H1 (cell line): ENCODE data around the gene SERPINB5. TPM values are rescaled to one million over a fixed set of nuclear protein-coding genes. Genes with fewer than 3 reads are reported as not detected.

Source experiments
- CTCF ChIA-PET: fragments of 300-600 bp; sonication (Branson Sonifier 250); formaldehyde crosslinking; loops from one replicate; lab custom pipeline; 2021; ENCODE audit not compliant: partially characterized antibody; lab: Charles Lee
- POLR2A ChIA-PET: fragments of 300-600 bp; sonication (Branson Sonifier 250); formaldehyde crosslinking; loops from one replicate; lab custom pipeline; 2021; ENCODE audit warnings: inconsistent platforms; ENCODE audit not compliant: partially characterized antibody; lab: Charles Lee
- DNase-seq, 2 experiments: peaks; one replicate each; pipeline versions ENCODE4 v3.0.0 to v3.0.0-alpha.2; 2010 to 2022; ENCODE audit warnings: low spot score in 2 of 2, low read depth in 1 of 2, mixed read lengths in 1 of 2
- FAIRE-seq: peaks from 2 replicates; lab custom pipeline; 2011; peaks lifted over from hg19 to GRCh38; lab: Jason Lieb, UNC
- H2AFZ ChIP-seq: 2 replicates; pipeline ENCODE4 v1.8.1; 2012; ENCODE audit warnings: low read length, inconsistent platforms
- H2AK5ac ChIP-seq: 2 replicates; pipeline ENCODE4 v1.6.1; 2013; ENCODE audit warnings: low read depth, low read length
- H2BK120ac ChIP-seq: replicated peaks from 2 replicates; pipeline ENCODE3; 2013; ENCODE audit warnings: low read depth, low read length, inconsistent platforms
- H2BK12ac ChIP-seq: 2 replicates; pipeline ENCODE4 v1.6.1; 2013; ENCODE audit warnings: low read depth, low read length
- H2BK15ac ChIP-seq: 2 replicates; pipeline ENCODE4 v1.6.1; 2013; ENCODE audit warnings: low read length
- H2BK20ac ChIP-seq: 2 replicates; pipeline ENCODE4 v1.6.1; 2013; ENCODE audit warnings: low read length
- H2BK5ac ChIP-seq: 2 replicates; pipeline ENCODE4 v1.6.1; 2013; ENCODE audit warnings: low read depth, low read length
- H3K14ac ChIP-seq: 2 replicates; pipeline ENCODE4 v1.6.1; 2013; ENCODE audit warnings: inconsistent platforms; ENCODE audit not compliant: insufficient read length
- H3K18ac ChIP-seq: 2 replicates; pipeline ENCODE4 v1.6.1; 2013; ENCODE audit warnings: low read length; ENCODE audit errors: extremely low read depth
- H3K23ac ChIP-seq: 2 replicates; pipeline ENCODE4 v1.6.1; 2013; ENCODE audit warnings: inconsistent platforms; ENCODE audit not compliant: insufficient read length
- H3K23me2 ChIP-seq: 2 replicates; pipeline ENCODE4 v1.6.1; 2013; ENCODE audit warnings: low read depth, low read length
- H3K27ac ChIP-seq: 2 replicates; pipeline ENCODE4 v1.6.1; 2011; ENCODE audit warnings: low read depth, low read length, inconsistent platforms
- H3K27me3 ChIP-seq, 4 experiments: replicated peaks in 1 of 4; 1 replicate in 1 of 4; 2 replicates in 3 of 4; pipeline versions ENCODE4 v1.6.1 to v1.8.1; 2011 to 2013; ENCODE audit warnings: low read length in 3 of 4, mild to moderate bottlenecking in 3 of 4, inconsistent platforms in 2 of 4, mixed read lengths in 2 of 4, moderate library complexity in 1 of 4; ENCODE audit not compliant: control insufficient read depth in 3 of 4, insufficient read depth in 3 of 4; ENCODE audit errors: extremely low read depth in 1 of 4
- H3K36me3 ChIP-seq, 4 experiments: 2 replicates each; pipeline versions ENCODE4 v1.6.1 to v1.8.1; 2011 to 2013; ENCODE audit warnings: mild to moderate bottlenecking in 4 of 4, low read length in 3 of 4, moderate library complexity in 2 of 4, control low read depth in 1 of 4, inconsistent platforms in 1 of 4; ENCODE audit not compliant: insufficient read depth in 4 of 4, control insufficient read depth in 2 of 4
- H3K4ac ChIP-seq: replicated peaks from 2 replicates; pipeline ENCODE3; 2013; ENCODE audit warnings: low read length, low read depth, mixed read lengths, inconsistent platforms; ENCODE audit not compliant: insufficient read length
- H3K4me1 ChIP-seq, 4 experiments: replicated peaks in 1 of 4; 1 replicate in 1 of 4; 2 replicates in 3 of 4; pipeline versions ENCODE4 v1.6.1 to v1.8.1; 2011 to 2013; ENCODE audit warnings: low read length in 3 of 4, inconsistent platforms in 2 of 4, mixed read lengths in 1 of 4; ENCODE audit not compliant: insufficient read depth in 4 of 4, control insufficient read depth in 3 of 4
- H3K4me2 ChIP-seq, 2 experiments: 2 replicates each; pipeline versions ENCODE4 v1.6.1 to v1.8.1; 2011 to 2013; ENCODE audit warnings: low read depth in 2 of 2, low read length in 2 of 2, control low read depth in 1 of 2, inconsistent platforms in 1 of 2, mild to moderate bottlenecking in 1 of 2; ENCODE audit not compliant: insufficient read depth in 1 of 2
- H3K4me3 ChIP-seq, 4 experiments: fragments of 200-600, 300-600 bp in 1 of 4; sonication (generic), shearing (Covaris generic), sonication (Bioruptor Twin) in 1 of 4; 2 replicates each; pipeline versions ENCODE4 v1.5.1 to v1.8.1; 2011 to 2016; ENCODE audit warnings: low read length in 4 of 4, low read depth in 3 of 4, control low read depth in 2 of 4, inconsistent platforms in 2 of 4, mild to moderate bottlenecking in 2 of 4, mixed read lengths in 1 of 4, moderate library complexity in 1 of 4; ENCODE audit not compliant: insufficient read depth in 2 of 4; ENCODE audit errors: extremely low read depth in 1 of 4
- H3K56ac ChIP-seq: replicated peaks from 2 replicates; pipeline ENCODE3; 2013; ENCODE audit warnings: low read depth, mild to moderate bottlenecking, mixed read lengths, low read length, inconsistent platforms; ENCODE audit not compliant: insufficient read length
- H3K79me1 ChIP-seq: 2 replicates; pipeline ENCODE4 v1.6.1; 2013; ENCODE audit warnings: low read depth, low read length, control low read depth
- H3K79me2 ChIP-seq, 2 experiments: 2 replicates each; pipeline versions ENCODE4 v1.6.1 to v1.8.1; 2012 to 2013; ENCODE audit warnings: low read length in 2 of 2, mild to moderate bottlenecking in 2 of 2, inconsistent platforms in 1 of 2; ENCODE audit not compliant: insufficient read depth in 2 of 2, control insufficient read depth in 1 of 2
- H3K9ac ChIP-seq, 4 experiments: replicated peaks in 1 of 4; 1 replicate in 1 of 4; 2 replicates in 3 of 4; pipeline versions ENCODE4 v1.6.1 to v1.8.1; 2011 to 2013; ENCODE audit warnings: low read depth in 3 of 4, low read length in 3 of 4, control low read depth in 2 of 4, mild to moderate bottlenecking in 2 of 4, moderate library complexity in 2 of 4, inconsistent platforms in 1 of 4; ENCODE audit errors: extremely low read depth in 1 of 4
- H3K9me3 ChIP-seq, 2 experiments: 2 replicates each; pipeline versions ENCODE4 v1.6.1 to v1.8.1; 2012 to 2013; ENCODE audit warnings: mild to moderate bottlenecking in 2 of 2, moderate library complexity in 2 of 2, control low read depth in 1 of 2, inconsistent platforms in 1 of 2, low read depth in 1 of 2, low read length in 1 of 2, mixed read lengths in 1 of 2; ENCODE audit not compliant: insufficient read depth in 2 of 2
- H4K20me1 ChIP-seq, 2 experiments: replicated peaks in 1 of 2; 2 replicates each; pipeline versions ENCODE3 to v1.8.1; 2011 to 2013; ENCODE audit warnings: inconsistent platforms in 2 of 2, low read length in 2 of 2, mild to moderate bottlenecking in 1 of 2; ENCODE audit not compliant: insufficient read depth in 2 of 2, control insufficient read depth in 1 of 2
- H4K5ac ChIP-seq: 2 replicates; pipeline ENCODE4 v1.6.1; 2013; ENCODE audit warnings: low read length, low read depth, mixed read lengths, inconsistent platforms; ENCODE audit not compliant: insufficient read length
- H4K8ac ChIP-seq: 2 replicates; pipeline ENCODE4 v1.8.0; 2013; ENCODE audit warnings: mild to moderate bottlenecking, moderate library complexity, low read length, inconsistent platforms; ENCODE audit not compliant: insufficient read depth; ENCODE audit errors: extremely low read depth
- H4K91ac ChIP-seq: replicated peaks from 2 replicates; pipeline ENCODE3; 2013; ENCODE audit warnings: low read length, mixed read lengths, inconsistent platforms; ENCODE audit not compliant: insufficient read length
- CBX8 ChIP-seq: fragments of 300-800, 300-1000 bp; sonication (generic); IDR thresholded peaks from 2 replicates; pipeline ENCODE4 v1.7.1; 2016; ENCODE audit warnings: low read depth, low read length, borderline replicate concordance
- E2F6 ChIP-seq: IDR thresholded peaks from 2 replicates; pipeline ENCODE4 v1.6.1; 2012; ENCODE audit warnings: inconsistent platforms
- KDM1A ChIP-seq: fragments of 200-600, 300-600 bp; sonication (generic); IDR thresholded peaks from 2 replicates; pipeline ENCODE4 v1.7.1; 2016; ENCODE audit warnings: mild to moderate bottlenecking, low read length, borderline replicate concordance
- MAFK ChIP-seq: IDR thresholded peaks from 2 replicates; pipeline ENCODE4 v1.6.1; 2012; ENCODE audit warnings: low read depth, mild to moderate bottlenecking, improper control_type of control experiment, low read length
- POU5F1 ChIP-seq: IDR thresholded peaks from 2 replicates; pipeline ENCODE4 v1.6.1; 2011; ENCODE audit warnings: low read depth, mild to moderate bottlenecking, low read length, moderate library complexity
- WGBS, 2 experiments: shearing (Covaris generic) in 1 of 2; methylation state at CpG; one replicate each; pipeline versions ENCODE4 v1.1.6 to v1.1.7; 2013 to 2015; ENCODE audit warnings: low lambda C conversion rate in 2 of 2, mixed read lengths in 2 of 2, inconsistent platforms in 1 of 2, low coverage in 1 of 2, missing lambda C conversion rate in 1 of 2; ENCODE audit not compliant: insufficient replicate concordance in 2 of 2, insufficient coverage in 1 of 2, insufficient read length in 1 of 2; ENCODE audit errors: extremely low coverage in 1 of 2, missing lambda C conversion rate in 1 of 2; 5-methylcytosine and 5-hydroxymethylcytosine counted together
- polyA plus RNA-seq, 7 experiments: library from polyadenylated mRNA; depleted of rRNA in 3 of 7; stranded (reverse) in 5 of 7; unstranded in 2 of 7; fragments of >200 nt in 5 of 7; fragments of 200-250 nt in 2 of 7; gene quantifications; 1 replicate in 5 of 7; 2 replicates in 1 of 7; 4 replicates in 1 of 7; pipeline versions ENCODE4 v1.2.1 to v1.2.3, GENCODE V29; 2011 to 2013; ENCODE audit warnings: missing spikeins in 2 of 7, mixed read lengths in 2 of 7
- total RNA-seq: library from RNA; stranded (reverse); fragmentation: NEBNext Ultra II Directional; extraction: Animal tissue kit (Norgen Biotek cat#: 25700); gene quantifications from 2 replicates; pipeline ENCODE4 v1.2.1, GENCODE V29; 2021

The SERPINB5 gene
- total and polyA plus RNA-seq, 2 of the 8 experiments (the other 6 are each of a cell fraction or from before 2014, with no cell fraction given), result 0.03 TPM; not detected in 1

GRCh38 chr18:63472380-63472779 lies 4.4 kb upstream of the SERPINB5 start:
- no peak overlapping the region for H3K9ac ChIP-seq
- H3K4me2 ChIP-seq, result no peak overlapping the region
- FAIRE-seq, result no peak

More at GRCh38 chr18:63472380-63472779, 4.4 kb upstream of the SERPINB5 start:
- TF ChIP-seq E2F6, result no peak
- TF ChIP-seq CBX8, result no peak
- no peak for TF ChIP-seq KDM1A
- TF ChIP-seq MAFK, result no peak
- TF ChIP-seq POU5F1, result no peak
- no peak overlapping the region for H3K56ac ChIP-seq
- no peak overlapping the region for H2BK12ac ChIP-seq
- H3K18ac ChIP-seq, result no peak overlapping the region
- H4K20me1 ChIP-seq, result no peaks in the 10 kb centered on the region
- H2AFZ ChIP-seq, result no peak overlapping the region
- no peaks in the 10 kb centered on the region for H3K27me3 ChIP-seq
- H3K14ac ChIP-seq, result no peak overlapping the region
- H4K5ac ChIP-seq, result no peak overlapping the region
- no peaks in the 10 kb centered on the region for H3K23me2 ChIP-seq
- no peak overlapping the region for H4K8ac ChIP-seq
- DNase-seq, result no peak
- H3K79me1 ChIP-seq, result no peaks in the 10 kb centered on the region
- H3K27ac ChIP-seq, result no peak overlapping the region
- no peak overlapping the region for H2BK20ac ChIP-seq
- H2BK5ac ChIP-seq, result no peak overlapping the region
- 91% methylated on average over 5 of the region's 5 CpGs; no CpG with 5 or more reads in 1 of the 2 experiments for WGBS, 2 experiments
- H2BK120ac ChIP-seq, result no peak overlapping the region
- no peak overlapping the region for H3K4ac ChIP-seq
- ChIA-PET CTCF (interaction anchor here (0.8 kb wide), 1 partner anchor 10 kb away, joined by 3 read pairs; no protein-coding TSS in a partner anchor), POLR2A (no interaction called here)
- H3K4me1 ChIP-seq, result no peaks in the 10 kb centered on the region
- no peaks in the 10 kb centered on the region for H3K79me2 ChIP-seq
- no peak overlapping the region for H3K23ac ChIP-seq
- no peaks in the 10 kb centered on the region for H3K36me3 ChIP-seq
- no peak overlapping the region for H2AK5ac ChIP-seq
- H4K91ac ChIP-seq, result no peak overlapping the region
- no peak overlapping the region for H3K4me3 ChIP-seq
- H2BK15ac ChIP-seq, result no peak overlapping the region
- no peaks in the 10 kb centered on the region for H3K9me3 ChIP-seq
